Activated CD8-positive, alpha-beta memory T cell treated with anti-CD3 and anti-CD28 coated beads for 36 hours (primary cell): ENCODE measurements around the gene KIFC1. TPM values are rescaled to one million over a fixed set of nuclear protein-coding genes. Genes with fewer than 3 reads are reported as not detected.

Source experiments
- CTCF ChIA-PET: fragments of 350-600 bp; sonication (Branson Sonifier 250); formaldehyde crosslinking; loops from one replicate; lab custom pipeline; 2021; ENCODE audit warnings: antibody characterized with exemption; lab: Charles Lee
- POLR2A ChIA-PET: fragments of 350-600 bp; sonication (Branson Sonifier 250); formaldehyde crosslinking; loops from one replicate; lab custom pipeline; 2021; ENCODE audit warnings: antibody characterized with exemption; lab: Charles Lee
- total RNA-seq, 2 experiments: library from RNA; stranded (reverse); gene quantifications; one replicate each; pipeline ENCODE4 v1.2.3, GENCODE V29; 2021

The KIFC1 gene
- total RNA-seq, 2 experiments from 2014 or later = 58.6 to 63.9 TPM

DNA sequence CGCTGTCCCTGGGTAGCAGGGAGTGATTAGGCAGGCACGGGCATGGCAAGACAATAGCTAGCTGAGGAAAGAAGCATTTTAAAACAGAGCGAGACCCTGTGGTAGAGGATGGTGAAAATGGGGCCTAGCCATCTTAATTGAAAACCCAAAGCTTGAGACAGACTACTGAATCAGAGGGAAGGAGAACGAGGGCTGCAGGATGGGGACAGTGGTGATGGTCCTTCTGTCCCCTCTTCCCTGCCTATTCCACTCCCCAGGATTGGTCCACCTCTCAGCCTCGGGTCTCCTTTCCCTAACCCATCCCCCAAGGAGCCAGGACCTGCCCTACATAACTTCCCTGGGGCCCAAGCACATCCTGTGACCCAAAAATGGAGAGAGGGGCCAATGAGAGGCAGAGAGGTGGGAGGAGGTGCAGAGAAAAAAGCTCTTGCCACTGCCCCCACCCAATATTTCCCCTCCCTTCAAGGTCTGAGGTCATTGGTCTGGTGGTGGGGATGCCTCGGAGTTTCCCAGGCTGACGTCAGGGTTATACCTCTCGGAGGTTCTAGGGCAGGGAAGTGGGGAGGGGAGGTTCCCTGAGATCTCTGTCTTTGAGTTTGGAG, 27.2 kb downstream of the KIFC1 start:
- POLR2A ChIA-PET = interaction anchor here (1.0 to 1.5 kb wide), 2 partner anchors 10 to 147 kb away, joined by 3 to 6 read pairs; partner anchors contain the start of genes RPS18 and VPS52
- CTCF ChIA-PET = interaction anchor here (0.6 to 1.3 kb wide), 5 partner anchors 12 to 102 kb away, joined by 3 to 4 read pairs (median 3); partner anchors contain the start of gene ZBTB22

DNA sequence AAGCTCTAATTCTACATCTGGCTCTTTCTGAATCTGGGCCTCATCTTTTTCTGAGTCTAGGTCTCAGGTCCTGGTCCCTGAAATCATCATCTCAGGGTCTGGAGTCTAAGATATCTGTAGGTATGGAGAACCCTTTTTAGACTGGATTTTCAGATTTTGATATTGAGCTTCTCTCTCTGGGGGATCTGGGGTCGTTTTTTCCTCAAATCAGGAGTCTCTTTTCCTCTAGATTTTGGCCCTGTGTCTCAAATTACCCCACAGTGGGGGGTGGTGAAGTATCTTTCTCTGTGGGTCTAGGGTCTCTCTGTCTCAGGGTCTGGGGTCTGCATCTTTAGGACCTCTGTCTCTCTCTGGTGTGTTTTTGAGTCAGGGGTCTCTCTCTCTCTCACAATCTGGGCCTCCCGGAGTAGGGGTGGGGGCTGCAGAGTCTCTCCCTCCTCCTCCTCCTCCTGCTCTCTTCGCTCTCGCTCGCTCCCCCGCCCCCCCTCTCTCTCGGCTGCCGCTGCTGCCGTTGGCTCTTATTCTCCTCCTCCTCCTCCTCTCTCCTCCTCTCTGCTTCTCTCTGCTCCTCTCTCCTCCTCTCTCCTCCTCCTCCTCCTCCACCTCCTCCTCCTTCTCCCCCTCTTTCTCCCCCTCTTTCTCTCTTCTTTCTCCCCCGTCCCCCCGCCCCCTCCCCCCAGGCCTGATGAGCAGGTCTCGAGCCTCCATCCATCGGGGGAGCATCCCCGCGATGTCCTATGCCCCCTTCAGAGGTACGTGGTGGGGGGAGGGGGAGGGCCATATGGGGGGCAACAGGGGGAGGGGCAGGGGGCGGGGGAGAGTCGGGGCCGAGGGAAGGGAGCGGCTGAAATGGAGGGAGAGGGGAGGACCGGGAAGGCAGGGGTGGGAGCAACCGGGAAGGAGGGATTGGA, 28.2 kb downstream of the KIFC1 start, which contains the start of gene SYNGAP1:
TSS of gene SYNGAP1 (plus strand) at position 486 of the 911 bp plus-strand sequence. CDS start at position 686, 200 bp downstream.
- ChIA-PET CTCF (interaction anchor here (1.2 to 1.3 kb wide), 3 partner anchors 11 to 102 kb away, joined by 3 to 4 read pairs (median 3); partner anchors contain the start of gene ZBTB22), POLR2A (interaction anchor here (1.5 kb wide), 1 partner anchor 9 kb away, joined by 6 read pairs; no protein-coding TSS in a partner anchor)

DNA sequence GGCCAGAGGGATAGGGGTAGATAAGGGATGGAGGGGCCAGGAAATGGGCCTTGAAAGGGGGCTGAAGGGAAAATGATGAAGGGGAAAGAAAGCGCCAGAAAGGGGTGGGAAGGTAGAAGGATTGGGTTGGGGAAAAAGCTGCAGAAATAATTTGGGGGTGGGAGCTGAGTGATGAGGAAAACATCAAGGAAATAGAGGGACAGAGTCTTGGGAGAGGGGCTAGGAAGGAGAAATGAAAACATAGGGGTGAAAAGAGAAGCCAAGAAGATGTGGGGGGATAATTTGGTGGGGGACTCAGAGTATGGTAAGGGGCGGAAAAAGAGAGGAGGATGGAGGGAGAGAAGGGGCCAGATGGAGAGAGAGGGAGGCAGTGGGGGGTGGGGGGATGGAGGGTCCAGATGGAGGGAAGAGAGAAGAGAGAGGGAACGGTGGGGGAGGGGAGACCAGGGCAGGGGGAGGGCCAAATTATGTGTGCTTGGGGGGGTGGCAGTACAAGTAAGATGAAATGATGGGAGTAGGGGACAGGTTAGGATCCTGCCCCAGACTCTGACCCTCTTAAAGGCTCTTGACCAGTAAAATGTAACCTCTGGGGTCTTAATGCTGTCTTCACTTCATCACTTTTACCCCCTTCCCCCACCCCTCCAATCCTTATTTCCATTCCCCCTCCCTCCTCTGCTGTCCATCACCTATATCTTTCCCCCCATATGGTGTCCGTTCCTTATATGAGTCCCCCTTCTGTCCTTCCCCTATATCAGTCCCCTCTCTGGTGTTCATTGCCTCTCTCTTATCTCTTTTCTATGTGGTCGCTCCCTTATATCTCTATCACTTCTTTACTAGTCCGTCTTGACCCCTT, 29.1 kb downstream of the KIFC1 start:
- ChIA-PET CTCF (no interaction called here), POLR2A (no interaction called here)

DNA sequence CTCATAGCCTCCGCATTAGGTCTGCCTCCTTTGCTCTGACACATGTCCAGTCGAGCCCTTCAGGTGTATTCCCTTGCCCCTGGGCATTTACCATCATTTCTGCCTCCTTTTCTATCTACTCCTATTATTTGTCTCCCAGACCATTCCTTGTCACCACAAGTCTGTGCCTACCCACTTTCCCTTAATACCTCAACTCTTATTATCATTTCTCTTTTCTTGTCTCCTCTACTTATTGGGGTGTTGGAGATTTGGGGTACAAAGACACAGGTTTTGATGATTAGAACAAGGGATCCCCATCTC, 29.7 kb downstream of the KIFC1 start:
- ChIA-PET POLR2A (no interaction called here), CTCF (no interaction called here)

DNA sequence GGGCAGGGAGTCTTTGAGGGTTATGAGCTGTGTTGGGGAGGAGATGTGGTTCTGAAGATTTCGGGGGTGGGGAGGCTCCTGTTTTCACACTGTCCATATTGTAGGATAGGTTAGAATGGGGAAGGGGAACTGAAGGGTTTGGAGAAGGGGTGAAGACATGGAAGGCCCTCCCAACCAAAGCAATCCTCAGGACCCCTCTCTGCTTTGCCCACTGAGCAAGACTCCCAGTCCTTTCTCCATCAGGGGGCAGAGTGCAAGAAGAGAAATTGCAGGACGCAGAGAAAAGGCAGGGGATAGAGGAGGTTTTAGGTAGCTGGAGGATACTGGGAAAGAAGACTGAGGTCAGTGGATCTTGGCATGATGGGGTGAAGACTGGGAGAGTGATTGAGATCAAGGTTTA, 32.2 kb downstream of the KIFC1 start:
- ChIA-PET CTCF (interaction anchor here (0.6 to 1.7 kb wide), 3 partner anchors 32 to 1752 kb away, joined by 3 to 5 read pairs (median 4); partner anchors contain the start of gene KIFC1), POLR2A (no interaction called here)

DNA sequence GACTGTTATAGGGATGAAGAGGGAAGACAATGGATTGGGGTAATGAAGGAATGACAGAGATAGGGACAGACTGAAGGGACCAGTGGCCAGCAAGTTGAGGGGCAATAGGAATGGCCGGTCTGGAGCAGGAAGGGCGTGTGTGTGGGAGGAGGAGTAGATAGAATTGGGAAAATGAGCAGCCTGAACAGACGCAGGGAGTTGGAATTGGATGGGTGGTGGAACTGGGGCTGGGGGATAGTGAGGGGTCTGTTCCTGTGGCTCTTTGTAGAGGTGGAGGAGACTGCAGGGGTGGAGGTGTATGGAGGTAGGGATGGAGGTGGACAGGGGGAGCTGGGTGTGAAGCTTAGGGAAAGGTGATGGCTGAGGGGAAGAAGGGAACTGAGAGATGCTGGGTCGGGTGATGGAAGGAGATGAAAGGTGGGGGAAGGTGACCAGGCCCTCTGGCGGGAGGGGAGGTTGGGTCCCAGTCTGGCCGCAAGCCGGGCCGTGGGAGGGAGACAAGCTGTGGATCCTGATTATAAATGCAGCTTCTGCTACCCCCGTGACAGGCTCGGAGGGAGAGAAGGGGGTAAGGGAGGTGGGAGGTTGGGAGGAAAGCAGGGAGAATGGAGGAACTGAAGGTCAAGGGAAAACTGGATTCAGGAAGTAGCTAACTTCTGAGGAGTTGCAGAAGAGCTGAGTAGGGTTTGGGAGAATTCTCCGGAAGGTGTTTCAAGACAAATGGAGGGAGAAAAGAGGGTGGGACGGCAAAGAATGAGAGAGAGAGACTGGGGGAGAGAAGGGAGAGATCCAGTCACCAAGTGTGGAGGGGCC, 33.4 kb downstream of the KIFC1 start:
- CTCF ChIA-PET = interaction anchor here (0.6 to 2.1 kb wide), 9 partner anchors 9 to 241 kb away, joined by 3 to 9 read pairs (median 4); partner anchors contain the start of genes KIFC1 and ZBTB9
- POLR2A ChIA-PET = interaction anchor here (0.6 to 1.5 kb wide), 4 partner anchors 30 to 146 kb away, joined by 3 to 5 read pairs (median 4); partner anchors contain the start of genes WDR46, ZBTB22 and ZBTB9

DNA sequence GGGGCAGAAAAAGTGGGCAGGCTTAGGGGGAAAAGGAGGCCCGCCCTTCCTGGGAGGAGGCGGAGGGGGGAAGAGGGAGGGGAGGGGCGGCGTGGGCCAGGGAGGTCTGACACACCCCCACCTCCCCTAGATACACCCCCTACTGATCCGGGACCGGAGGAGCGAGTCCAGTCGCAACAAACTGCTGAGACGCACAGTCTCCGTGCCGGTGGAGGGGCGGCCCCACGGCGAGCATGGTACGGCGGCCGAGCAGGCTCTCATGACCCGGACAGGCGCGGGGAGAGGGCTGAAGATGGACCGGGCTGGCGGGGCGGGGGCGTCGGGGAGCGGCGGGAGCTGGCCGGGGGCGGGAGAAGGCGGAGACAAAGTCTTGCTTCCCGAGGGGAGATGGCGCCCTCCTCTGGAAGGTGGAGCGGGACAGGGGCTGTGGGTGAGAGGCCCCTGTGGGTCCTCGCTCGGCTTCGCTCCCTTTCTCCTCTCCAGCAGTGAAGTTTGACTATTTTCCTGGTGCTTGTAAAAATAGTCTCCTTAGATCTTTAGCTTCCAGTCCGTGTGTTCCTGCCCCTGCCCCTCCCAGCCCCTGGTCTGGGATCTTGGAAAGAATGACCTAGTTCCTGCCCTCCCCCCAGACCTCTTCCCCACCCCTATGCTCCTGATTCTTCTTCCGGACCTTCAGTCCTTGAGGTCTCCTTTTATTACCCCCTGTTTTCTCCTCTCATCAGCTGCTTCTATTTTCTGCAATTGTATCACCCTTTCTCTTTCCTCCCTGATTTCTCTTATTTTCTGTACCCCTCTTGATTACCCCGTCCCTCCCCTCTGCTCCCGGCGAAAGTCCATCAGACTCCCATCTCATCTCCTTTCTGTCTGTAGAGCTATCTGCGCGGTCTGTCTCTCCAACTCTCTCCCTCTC, 34.3 kb downstream of the KIFC1 start:
- ChIA-PET POLR2A (interaction anchor here (0.6 to 1.5 kb wide), 8 partner anchors 29 to 171 kb away, joined by 3 to 6 read pairs (median 4); partner anchors contain the start of genes KIFC1, TAPBP, WDR46 and ZBTB22), CTCF (interaction anchor here (0.6 to 2.1 kb wide), 8 partner anchors 10 to 240 kb away, joined by 3 to 9 read pairs (median 4); partner anchors contain the start of gene ZBTB9)

DNA sequence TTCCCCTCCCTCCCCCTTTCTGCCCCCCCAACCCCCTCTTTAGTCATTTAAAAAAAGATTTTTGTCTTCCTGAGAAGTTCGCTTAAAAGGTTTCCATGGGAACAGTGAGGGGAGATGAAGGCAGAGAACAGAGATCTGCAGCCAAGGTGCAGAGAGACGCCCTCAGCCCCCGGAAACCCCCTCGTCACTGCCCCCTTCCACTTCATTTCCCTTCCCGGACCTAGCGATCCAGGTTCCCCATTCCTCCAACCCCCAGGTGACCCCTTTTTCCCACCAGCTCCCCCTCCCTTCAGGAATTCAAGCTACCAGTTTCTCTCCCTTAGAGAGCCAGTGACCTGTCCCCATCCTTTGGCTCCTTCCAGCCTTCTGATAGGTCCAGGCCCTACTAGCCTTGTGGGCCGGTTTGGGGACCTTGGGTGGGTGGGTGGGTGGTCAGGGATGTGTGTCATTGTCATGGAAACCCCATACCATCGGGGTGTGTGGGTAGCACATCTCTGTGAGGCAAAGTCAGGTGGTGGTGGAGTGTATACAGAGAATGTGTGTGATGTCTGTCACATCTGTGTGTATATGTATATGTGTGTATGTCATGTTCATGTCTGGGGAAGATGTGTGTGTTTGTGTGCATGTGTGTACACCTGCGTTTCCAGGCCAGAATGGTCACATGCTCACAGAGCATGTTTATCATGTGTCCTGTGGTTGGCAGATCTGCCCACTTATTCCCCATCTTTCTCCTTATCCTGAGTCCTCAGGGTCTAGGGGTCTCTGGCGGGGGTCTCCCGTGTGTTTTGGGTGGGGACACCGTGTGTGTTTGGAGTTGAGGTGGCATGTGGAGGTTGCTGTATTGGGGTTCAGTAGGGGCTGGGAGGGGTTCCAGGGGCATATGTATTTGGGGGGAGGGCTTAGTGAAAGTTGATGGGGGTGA, 35.2 kb downstream of the KIFC1 start:
- POLR2A ChIA-PET = interaction anchor here (0.6 to 1.5 kb wide), 7 partner anchors 28 to 172 kb away, joined by 4 to 6 read pairs (median 5); partner anchors contain the start of genes KIFC1, TAPBP, ZBTB22 and ZBTB9
- CTCF ChIA-PET = interaction anchor here (1.5 to 2.1 kb wide), 4 partner anchors 11 to 127 kb away, joined by 3 to 9 read pairs (median 7); partner anchors contain the start of gene ZBTB9

DNA sequence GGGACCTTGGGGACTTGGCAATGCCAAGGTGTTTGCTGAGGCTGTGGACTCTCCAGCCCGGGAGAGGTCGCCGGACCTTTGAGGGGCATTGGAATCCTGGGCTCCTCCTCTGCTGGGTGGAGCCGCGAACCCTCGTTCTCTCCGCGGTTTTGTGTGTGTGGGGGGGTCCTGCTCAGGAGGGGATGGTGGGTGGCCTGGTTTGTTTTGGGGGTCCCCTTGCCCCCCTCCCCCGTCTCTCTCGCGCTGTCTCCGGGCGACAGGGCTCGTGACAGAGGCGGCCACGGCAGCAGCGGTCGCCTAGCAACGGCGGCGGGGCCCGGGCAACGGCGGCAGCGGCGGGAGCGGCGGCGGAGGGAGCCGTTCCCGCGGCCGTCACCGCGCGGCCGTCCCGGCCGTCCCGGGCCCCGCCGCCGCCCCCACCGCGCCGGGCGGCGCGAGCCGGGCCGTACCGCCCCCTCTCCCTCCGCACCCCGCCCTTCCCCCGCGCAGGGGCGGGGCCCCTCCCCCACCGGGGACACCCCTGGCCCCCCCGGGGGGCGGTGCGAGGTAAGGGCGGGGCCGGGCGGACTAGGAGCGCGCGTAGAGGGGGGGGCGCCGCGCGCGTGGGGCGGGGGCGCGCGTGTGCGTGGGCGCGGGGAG, 36.1 kb downstream of the KIFC1 start:
- CTCF ChIA-PET = no interaction called here

DNA sequence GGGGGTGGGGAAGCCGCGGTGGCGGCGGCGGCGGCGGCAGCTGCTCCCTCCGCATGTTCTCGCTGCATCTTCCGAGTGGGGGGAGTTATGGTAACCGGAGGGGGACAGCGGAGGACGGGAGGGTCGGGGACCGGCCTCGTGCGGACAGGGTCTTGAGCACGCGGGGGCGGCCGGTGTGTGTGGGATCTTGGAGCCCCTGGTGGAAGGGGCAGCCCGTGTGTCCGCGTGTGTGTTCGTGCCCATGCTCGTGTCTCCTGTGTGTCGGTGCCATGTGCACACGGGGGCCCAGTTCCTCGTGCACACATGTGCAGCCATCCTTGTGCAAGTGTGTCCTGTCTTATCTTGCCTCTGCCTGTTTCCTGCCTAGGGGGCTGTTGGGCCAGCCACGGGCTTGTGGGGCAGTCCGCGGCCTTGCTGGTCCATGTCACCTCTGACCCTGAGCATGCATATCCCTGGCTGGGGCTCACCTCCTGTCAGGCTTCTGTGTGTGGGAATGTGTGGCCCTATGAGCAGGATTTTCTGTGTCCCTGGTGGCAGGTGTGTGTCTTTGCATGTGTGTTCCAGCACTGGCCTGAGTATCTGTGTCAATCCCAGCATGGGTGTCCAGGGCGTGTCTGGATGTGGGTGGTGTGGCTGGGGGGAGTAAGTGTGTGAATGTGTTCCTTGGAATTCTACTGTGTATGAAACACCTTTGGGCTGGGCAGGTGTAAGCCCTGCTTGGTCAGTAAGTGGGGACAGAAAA, 36.8 kb downstream of the KIFC1 start:
- ChIA-PET CTCF (interaction anchor here (1.8 kb wide), 1 partner anchor 38 kb away, joined by 6 read pairs; no protein-coding TSS in a partner anchor), POLR2A (interaction anchor here (1.0 kb wide), 1 partner anchor 10 kb away, joined by 6 read pairs; no protein-coding TSS in a partner anchor)

More for the DNA sequence above, 36.1 kb downstream of the KIFC1 start:
- POLR2A ChIA-PET = no interaction called here

DNA sequence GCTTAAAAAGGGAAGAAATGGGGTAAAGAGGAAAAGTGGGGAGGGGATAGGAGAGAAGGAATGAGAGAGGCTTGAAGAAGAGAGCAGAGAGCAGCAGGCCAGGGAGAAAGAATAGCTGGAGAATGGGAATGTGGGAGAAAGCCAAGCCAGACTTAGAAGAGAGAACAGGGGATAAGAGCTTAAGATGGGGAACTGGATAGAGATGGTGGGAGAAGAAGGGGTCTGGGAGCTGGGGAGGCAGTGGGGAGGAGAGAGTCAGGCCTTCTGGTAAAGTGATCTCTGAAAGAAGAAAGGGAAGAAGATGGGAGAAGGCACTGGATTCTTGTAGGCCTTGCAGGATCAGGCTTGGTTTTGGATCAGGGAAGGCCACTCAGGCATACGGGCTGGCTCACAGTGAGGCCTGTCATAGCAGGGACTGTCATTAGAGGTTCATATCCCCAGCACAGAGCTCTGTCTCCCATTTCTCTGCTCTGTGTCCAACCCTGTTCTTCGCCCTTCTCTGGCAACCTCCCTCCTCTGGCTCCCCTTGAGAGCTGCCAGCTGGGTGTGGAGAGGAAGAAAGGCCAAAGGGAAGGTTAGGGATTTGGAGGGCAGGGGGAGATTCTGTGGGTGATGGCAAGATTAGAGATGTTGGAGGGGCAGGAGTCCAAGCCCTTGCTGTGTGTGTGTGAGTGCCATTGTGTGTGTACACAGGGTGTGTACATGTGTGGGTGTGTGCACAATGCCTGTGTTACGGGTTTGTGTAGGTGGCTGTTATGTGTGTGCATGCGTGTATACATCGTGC, 37.5 kb downstream of the KIFC1 start:
- ChIA-PET POLR2A (interaction anchor here (1.0 kb wide), 1 partner anchor 10 kb away, joined by 6 read pairs; no protein-coding TSS in a partner anchor), CTCF (interaction anchor here (0.6 to 1.8 kb wide), 3 partner anchors 39 to 152 kb away, joined by 3 to 6 read pairs (median 3); partner anchors contain the start of gene B3GALT4)

DNA sequence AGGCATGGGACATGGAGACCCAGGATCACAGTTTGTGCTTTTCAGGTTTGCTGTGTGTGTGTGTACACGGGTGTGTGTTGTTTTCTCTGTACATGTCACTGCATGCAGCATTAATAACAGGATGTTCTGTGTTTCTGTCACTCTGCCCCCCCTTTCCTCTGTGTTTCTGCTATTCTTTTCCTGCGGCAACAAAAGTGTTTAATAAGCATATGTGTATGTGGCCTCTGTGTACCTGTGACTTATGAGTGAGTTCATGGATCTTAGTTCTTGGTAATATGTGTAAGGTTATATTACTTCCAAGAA, 38.1 kb downstream of the KIFC1 start:
- POLR2A ChIA-PET = no interaction called here
- CTCF ChIA-PET = interaction anchor here (1.6 to 1.8 kb wide), 2 partner anchors 39 to 153 kb away, joined by 3 to 6 read pairs; partner anchors contain the start of gene B3GALT4

DNA sequence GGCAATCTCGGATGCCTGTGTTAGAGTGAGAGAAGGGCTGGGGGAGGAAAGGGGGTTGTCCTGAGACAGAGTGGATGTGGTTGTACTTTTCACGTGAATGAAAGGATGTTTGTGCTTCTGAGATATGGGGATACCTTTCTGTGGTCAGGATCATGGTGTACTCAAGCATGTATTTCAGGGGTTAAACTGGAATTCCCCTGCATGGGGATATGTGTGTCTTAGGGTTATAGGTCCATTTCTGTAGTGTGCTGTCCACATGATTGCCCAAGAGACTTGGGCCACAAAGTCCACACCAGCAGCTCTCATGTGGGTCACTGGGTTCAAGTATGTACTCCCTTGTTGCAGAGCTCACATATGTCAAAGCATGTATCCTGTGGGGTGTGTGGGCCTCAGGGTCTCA, 38.7 kb downstream of the KIFC1 start:
- CTCF ChIA-PET = interaction anchor here (1.0 to 2.0 kb wide), 8 partner anchors 12 to 458 kb away, joined by 3 to 8 read pairs (median 4); partner anchors contain the start of genes B3GALT4 and ZBTB9
- POLR2A ChIA-PET = interaction anchor here (1.3 kb wide), 1 partner anchor 140 kb away, joined by 5 read pairs; no protein-coding TSS in a partner anchor
